ENCODE data around the gene PIP4K2B.

Gene PIP4K2B

GRCh38 chr17:38815576-38816193 is 16.3 kb upstream of the PIP4K2B start:
- no peaks in the 10 kb centered on the region for H3K27me3 ChIP-seq
- H3K9me3 ChIP-seq: no peaks in the 10 kb centered on the region
- no peaks in the 10 kb centered on the region for H3K4me1 ChIP-seq
- no peak overlapping the region for H3K4me3 ChIP-seq
- TF ChIP-seq CTCF (IDR thresholded peaks at IDR 0.05): no peak
- H3K27ac ChIP-seq: no peak overlapping the region
- intact Hi-C loops (cut with DNase I; ENCODE audit: low total_unique reads): no loop called here
- no peak for DNase-seq
- H3K36me3 ChIP-seq: peaks cover 68 to 99% (median 74%) of the 10 kb centered on the region in 3 donors

GRCh38 chr17:38809828-38810227 is 10.5 kb upstream of the PIP4K2B start:
- no peaks in the 10 kb centered on the region for H3K9me3 ChIP-seq
- TF ChIP-seq CTCF (IDR thresholded peaks at IDR 0.05): no peak
- H3K36me3 ChIP-seq: peaks cover 86 to 99% (median 92%) of the 10 kb centered on the region in 3 donors
- no peak for DNase-seq
- no peak overlapping the region for H3K4me3 ChIP-seq
- intact Hi-C loops (cut with DNase I; ENCODE audit: low total_unique reads): no loop called here
- no peak overlapping the region for H3K27ac ChIP-seq
- no peaks in the 10 kb centered on the region for H3K27me3 ChIP-seq
- H3K4me1 ChIP-seq: no peaks in the 10 kb centered on the region

- DNase-seq: no peak
- H3K36me3 ChIP-seq: peaks cover 38 to 54% (median 40%) of the 10 kb centered on the region in 3 donors
- no peaks in the 10 kb centered on the region for H3K9me3 ChIP-seq
- intact Hi-C loops (cut with DNase I; ENCODE audit: low total_unique reads): no loop called here
- H3K27me3 ChIP-seq: no peaks in the 10 kb centered on the region
- H3K4me1 ChIP-seq: peaks cover 0 to 35% (median 31%) of the 10 kb centered on the region in 4 donors
- H3K4me3 ChIP-seq: peak overlapping the region; percentile 95 to 97
- H3K27ac ChIP-seq: peak overlapping the region; percentile 98
- no peak for TF ChIP-seq CTCF (IDR thresholded peaks at IDR 0.05)
Observed at GRCh38 chr17:38800237-38800760, 943 bp upstream of the PIP4K2B start.

GRCh38 chr17:38798614-38799500 is 499 bp downstream of the PIP4K2B start:
- intact Hi-C loops (cut with DNase I; ENCODE audit: low total_unique reads): loop anchor here (5.0 kb wide), 1 partner anchor 47 kb away; the partner anchor contains the start of gene PSMB3
- peak; percentile 44 to 71 for DNase-seq
- peak overlapping the region; percentile 98 for H3K27ac ChIP-seq

More at GRCh38 chr17:38798614-38799500, 499 bp downstream of the PIP4K2B start:
- Histone ChIP-seq H3K4me3 (peak overlapping the region; percentile 95 to 97), H3K4me1 (peaks cover 0 to 37% (median 31%) of the 10 kb centered on the region in 4 donors), H3K36me3 (peaks cover 24 to 42% (median 25%) of the 10 kb centered on the region in 3 donors), H3K9me3 (no peaks in the 10 kb centered on the region), H3K27me3 (no peaks in the 10 kb centered on the region)
- TF ChIP-seq CTCF (IDR thresholded peaks at IDR 0.05): no peak
